NCI-H146 treated with DMSO at 0.1 percent for 48 hours (cell line): ENCODE measurements around the gene ATP11A.
A peak's percentile ranks its signal among the peaks of the same experiment; 100 is the strongest.

Experiments used
- DNase-seq: peaks from one replicate; lab custom pipeline; 2025; ENCODE audit not compliant: unreplicated experiment; lab: John Stamatoyannopoulos, UW

ATP11A gene

GRCh38 chr13:112738606-112739005, 48.8 kb downstream of the ATP11A start:
- DNase-seq = no peak

GRCh38 chr13:112740502-112741131, 50.8 kb downstream of the ATP11A start:
- DNase-seq = no peak

DNA sequence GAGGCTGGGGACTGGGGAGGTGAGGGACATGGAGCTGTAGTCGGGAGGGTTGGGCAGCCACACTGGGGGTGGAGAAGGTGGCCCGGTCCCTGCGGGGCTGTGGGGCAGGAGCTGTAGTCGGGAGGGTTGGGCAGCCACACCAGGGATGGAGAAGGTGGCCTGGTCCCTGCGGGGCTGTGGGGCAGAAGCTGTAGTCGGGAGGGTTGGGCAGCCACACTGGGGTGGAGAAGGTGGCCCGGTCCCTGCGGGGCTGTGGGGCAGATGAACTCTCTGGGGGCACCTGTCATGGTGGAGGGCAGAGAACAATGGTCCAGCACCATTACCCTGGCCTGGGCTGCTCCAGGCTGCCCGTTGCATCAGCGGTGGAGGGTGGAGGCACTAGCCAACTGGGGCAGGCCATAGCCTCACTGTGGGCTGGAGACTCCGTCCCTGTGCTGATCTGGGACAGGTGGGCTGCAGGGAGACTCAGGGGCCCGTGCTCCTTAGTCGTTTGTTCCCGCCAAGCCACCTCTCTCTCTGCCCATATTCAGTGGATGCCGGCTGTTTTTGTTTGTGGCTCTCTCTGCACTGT, 51.4 kb downstream of the ATP11A start:
- DNase-seq = no peak

- DNase-seq = no peak
These were observed 52.2 kb downstream of the ATP11A start for GRCh38 chr13:112741835-112742570.

DNA sequence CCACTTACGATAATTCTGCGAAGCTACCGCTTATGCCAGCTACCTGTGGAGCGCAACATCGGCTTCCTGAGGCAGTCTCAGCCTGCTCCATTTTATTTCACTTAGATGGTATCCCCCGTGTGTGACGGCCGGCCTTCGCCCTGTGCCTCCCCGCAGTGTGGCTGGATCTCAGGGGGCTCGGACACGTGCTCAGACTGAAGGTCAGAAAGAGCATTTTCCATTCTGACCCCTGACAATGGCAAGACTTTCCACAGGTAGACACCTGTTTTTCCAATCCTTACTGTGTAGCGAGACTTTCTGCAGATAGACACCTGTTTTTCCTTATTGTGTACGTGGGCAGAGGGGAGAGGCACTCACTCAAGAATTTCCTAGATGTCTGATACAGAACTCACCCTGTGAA, 52.7 kb downstream of the ATP11A start:
- DNase-seq = peak; percentile 45

GRCh38 chr13:112743451-112744167, 53.8 kb downstream of the ATP11A start:
- DNase-seq = no peak

DNA sequence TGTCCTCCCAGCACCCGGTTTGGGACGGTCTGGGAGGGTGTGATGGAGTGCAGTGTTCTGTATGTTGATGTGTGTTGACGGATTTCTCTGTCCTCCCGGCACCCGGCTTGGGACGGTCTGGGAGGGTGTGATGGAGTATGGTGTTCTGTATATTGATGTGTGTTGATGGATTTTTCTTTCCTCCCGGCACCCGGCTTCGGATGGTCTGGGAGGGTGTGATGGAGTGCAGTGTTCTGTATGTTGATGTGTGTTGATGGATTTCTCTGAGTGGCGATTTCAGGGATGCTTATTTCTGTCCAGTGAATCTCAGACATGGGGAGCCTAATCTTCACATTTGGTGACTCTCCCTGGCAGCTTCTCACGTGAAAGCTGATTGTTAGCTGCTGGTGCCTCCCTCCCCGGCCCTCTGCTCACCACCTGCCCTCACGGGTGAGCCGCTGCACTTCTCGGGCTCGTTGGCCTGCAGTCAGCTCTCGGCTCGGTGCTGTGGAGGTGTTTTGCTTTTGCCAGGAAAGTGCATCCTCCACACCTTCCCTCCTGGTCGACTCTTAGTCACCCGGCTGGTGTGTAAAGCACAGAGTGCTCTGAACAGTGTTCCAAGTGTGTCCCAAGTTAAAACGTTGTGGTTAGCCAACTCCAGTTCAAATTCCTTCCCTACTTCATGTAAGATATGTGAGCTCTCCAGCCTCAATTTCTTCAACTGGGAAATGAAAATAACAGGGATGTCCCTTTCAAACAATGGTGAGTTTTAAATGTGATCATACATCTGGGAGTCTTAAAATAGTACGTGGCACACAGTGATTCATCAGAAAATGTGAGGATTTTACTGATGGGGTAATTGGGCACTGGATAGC, 54.6 kb downstream of the ATP11A start:
- DNase-seq = no peak

DNA sequence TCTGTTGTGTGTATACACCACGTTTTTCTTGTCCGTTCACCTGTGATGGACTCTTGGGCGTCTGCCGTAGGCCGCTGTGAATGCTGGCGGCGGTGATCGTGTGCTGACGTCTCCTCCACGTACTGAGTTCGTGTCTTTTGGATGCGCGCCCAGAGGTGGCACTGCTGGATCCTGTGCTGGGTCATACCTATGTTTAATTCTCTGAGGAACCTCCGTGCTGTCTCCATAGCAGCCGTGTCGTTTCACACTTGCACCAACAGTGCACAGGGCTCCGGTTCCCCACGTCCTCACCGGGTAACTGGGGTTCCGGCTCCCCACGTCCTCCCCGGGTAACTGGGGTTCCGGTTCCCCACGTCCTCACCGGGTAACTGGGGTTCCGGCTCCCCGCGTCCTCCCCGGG, 56.2 kb downstream of the ATP11A start:
- no peak for DNase-seq

- DNase-seq = no peak
These were observed 57.4 kb downstream of the ATP11A start for GRCh38 chr13:112747256-112747655.

GRCh38 chr13:112748947-112749735, 59.3 kb downstream of the ATP11A start:
- DNase-seq = no peak

GRCh38 chr13:112750570-112750969, 60.7 kb downstream of the ATP11A start:
- DNase-seq = no peak

DNA sequence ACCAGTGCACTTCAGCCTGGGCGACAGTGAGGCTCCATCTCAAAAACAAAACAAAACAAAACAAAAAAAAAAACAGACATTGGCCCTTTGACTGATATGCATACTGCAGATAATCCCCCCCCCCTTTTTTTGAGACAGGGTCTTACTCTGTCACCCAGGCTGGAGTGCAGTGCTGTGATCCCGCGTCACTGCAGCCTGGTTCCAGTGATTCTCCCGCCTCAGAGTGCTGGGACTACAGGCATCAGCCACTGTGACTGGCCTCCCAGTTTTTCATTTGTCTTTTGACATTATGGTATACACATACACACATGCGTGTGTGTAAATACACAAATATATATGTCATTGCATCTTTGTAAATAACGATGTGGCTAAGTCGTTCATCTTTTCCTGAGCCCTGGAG, 61.8 kb downstream of the ATP11A start:
- DNase-seq = no peak

GRCh38 chr13:112752211-112752610, 62.4 kb downstream of the ATP11A start:
- no peak for DNase-seq

- no peak for DNase-seq
These were observed 63.1 kb downstream of the ATP11A start for GRCh38 chr13:112752711-112753541.

DNA sequence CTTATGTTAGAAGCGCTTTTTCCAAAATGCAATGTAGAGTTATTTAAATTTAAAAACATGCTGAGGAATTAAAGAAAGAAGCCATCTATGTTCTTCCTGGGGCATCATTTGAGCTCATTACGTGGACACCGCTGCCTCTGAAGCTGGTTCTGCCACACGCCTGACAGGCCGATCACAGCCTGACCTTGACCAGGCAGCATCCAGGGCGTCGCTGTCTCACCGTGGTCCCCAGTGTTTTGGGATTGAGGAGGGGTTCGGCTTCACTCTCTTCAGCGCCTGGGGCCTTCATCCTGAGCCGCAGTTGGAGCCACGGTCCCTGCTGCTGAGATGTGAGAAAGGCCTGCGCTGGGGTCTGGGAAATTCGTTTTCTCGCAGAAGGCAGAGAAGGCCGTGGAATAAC, 64.0 kb downstream of the ATP11A start:
- no peak for DNase-seq

DNA sequence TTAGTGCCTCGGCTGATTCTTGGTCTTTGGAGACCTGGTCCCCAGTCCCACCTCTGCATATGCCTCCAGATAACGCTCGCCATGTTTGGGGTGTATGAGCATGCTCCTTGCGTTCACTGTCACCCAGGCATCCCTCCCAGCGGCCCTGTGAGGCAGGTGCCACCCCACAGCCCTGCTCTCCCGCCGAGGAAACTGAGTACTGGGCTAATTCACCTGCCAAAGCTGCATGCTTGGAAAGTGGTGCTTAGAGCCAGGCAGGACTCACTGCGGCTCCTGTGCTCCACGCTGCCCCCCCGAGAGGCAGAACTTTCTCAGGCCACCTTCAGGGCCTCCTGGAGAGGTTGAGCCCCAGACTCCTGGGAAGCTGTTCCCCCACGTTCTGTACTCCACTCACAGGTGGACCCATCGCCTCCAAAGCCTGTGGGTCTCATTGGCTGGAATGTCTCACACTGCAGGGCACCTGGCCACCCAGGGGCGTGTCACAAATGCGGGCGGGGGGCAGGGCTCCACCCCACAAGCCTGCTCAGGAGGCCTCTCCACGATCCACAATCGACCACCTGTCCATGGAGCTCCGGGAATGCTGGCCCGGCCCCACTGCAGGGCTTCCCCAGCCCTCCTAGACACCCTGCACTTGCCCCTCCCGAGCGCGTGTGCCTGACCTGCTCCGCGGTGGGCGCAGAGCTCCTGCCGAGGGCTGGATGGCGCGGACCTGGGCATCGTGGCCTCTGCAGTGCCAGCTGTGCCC, 64.6 kb downstream of the ATP11A start:
- DNase-seq = no peak

DNA sequence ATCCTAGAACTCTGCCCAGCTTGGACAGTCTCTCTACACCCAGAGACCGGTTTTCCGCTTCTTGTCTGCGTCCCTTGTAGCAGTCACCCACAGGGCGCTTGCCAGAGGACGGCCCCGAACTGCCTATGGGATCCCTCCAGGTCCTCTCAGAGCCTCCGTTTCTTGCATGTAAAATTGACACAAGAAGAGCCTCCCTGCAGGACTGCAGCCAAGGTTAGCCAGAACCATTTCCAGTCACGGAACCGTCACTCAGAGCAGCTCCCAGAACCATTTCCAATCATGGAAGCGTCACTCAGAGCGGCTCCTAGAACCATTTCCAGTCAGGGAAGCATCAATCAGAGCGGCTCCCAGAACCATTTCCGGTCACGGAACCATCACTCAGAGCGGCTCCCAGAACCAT, 65.5 kb downstream of the ATP11A start:
- no peak for DNase-seq

DNA sequence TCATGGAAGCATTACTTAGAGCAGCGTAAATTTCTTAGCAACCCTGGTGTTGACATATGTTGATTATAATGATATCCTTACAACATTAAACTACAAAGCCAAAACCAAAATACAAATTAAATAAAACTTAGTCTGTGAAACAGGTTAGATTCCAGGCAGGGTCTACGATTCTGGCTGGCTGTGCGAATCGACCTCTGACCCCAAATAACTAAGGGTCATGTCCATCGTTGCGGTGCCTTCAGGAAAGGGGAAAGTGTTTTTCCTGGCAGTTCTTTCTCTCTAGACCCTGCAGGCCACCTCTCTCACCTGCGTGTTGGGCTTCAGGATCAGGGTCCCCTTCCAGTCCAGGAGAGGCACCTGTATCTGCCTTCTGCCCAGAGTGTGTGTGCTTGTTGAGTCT, 66.2 kb downstream of the ATP11A start:
- DNase-seq = no peak
